IPS-20b (cell line): ENCODE data around the gene THY1.

Experiments used
- H3K27ac ChIP-seq: one replicate; pipeline ENCODE4 v1.5.1; 2013; ENCODE audit warnings: low read length
- H3K27me3 ChIP-seq: 2 replicates; pipeline ENCODE4 v1.6.1; 2013; ENCODE audit warnings: mild to moderate bottlenecking, low read length, inconsistent platforms; ENCODE audit not compliant: insufficient read depth
- H3K36me3 ChIP-seq: 2 replicates; pipeline ENCODE4 v1.6.1; 2013; ENCODE audit warnings: low read depth, mild to moderate bottlenecking, inconsistent platforms, low read length, moderate library complexity; ENCODE audit not compliant: insufficient read depth
- H3K4me1 ChIP-seq: 2 replicates; pipeline ENCODE4 v1.6.1; 2013; ENCODE audit warnings: mild to moderate bottlenecking, control low read depth, inconsistent platforms, low read length, moderate library complexity; ENCODE audit not compliant: insufficient read depth
- H3K4me3 ChIP-seq: 2 replicates; pipeline ENCODE4 v1.5.1; 2013; ENCODE audit warnings: mild to moderate bottlenecking, low read length, inconsistent platforms
- H3K9ac ChIP-seq: 2 replicates; pipeline ENCODE4 v1.6.1; 2013; ENCODE audit warnings: low read depth, mild to moderate bottlenecking, inconsistent platforms, low read length, moderate library complexity
- H3K9me3 ChIP-seq: 2 replicates; pipeline ENCODE4 v1.6.1; 2013; ENCODE audit warnings: mild to moderate bottlenecking, low read depth, low read length, inconsistent platforms; ENCODE audit not compliant: insufficient read depth

Gene THY1

GRCh38 chr11:119371778-119372182 lies 51.2 kb downstream of the THY1 start:
- Histone ChIP-seq H3K36me3 (no peaks in the 10 kb centered on the region), H3K27ac (no peak overlapping the region), H3K9ac (no peak overlapping the region), H3K4me1 (peaks cover 27% of the 10 kb centered on the region; the same call in 1 of the 2 replicates), H3K9me3 (no peaks in the 10 kb centered on the region), H3K4me3 (no peak overlapping the region), H3K27me3 (peaks cover 7% of the 10 kb centered on the region)

GRCh38 chr11:119371067-119371601 lies 51.8 kb downstream of the THY1 start:
- Histone ChIP-seq H3K36me3 (no peaks in the 10 kb centered on the region), H3K4me1 (peaks cover 23% of the 10 kb centered on the region; the same call in 1 of the 2 replicates), H3K9me3 (no peaks in the 10 kb centered on the region), H3K4me3 (no peak overlapping the region), H3K9ac (no peak overlapping the region), H3K27ac (no peak overlapping the region), H3K27me3 (peaks cover 11% of the 10 kb centered on the region)

- no peaks in the 10 kb centered on the region for H3K36me3 ChIP-seq
- H3K9ac ChIP-seq = no peak overlapping the region
- peaks cover 19% of the 10 kb centered on the region; the same call in 1 of the 2 replicates for H3K4me1 ChIP-seq
- H3K9me3 ChIP-seq = no peaks in the 10 kb centered on the region
- no peak overlapping the region for H3K27ac ChIP-seq
- no peak overlapping the region for H3K4me3 ChIP-seq
- peaks cover 13% of the 10 kb centered on the region for H3K27me3 ChIP-seq
These were observed 52.4 kb downstream of the THY1 start for GRCh38 chr11:119370486-119371046.

- Histone ChIP-seq H3K4me1 (peaks cover 12% of the 10 kb centered on the region), H3K27me3 (peaks cover 25% of the 10 kb centered on the region), H3K4me3 (no peak overlapping the region), H3K27ac (no peak overlapping the region), H3K9ac (no peak overlapping the region), H3K9me3 (no peaks in the 10 kb centered on the region), H3K36me3 (no peaks in the 10 kb centered on the region)
These were observed 53.6 kb downstream of the THY1 start for GRCh38 chr11:119369132-119369925.

GRCh38 chr11:119368121-119369034 lies 54.6 kb downstream of the THY1 start:
- Histone ChIP-seq H3K27ac (no peak overlapping the region), H3K27me3 (peaks cover 33% of the 10 kb centered on the region), H3K9ac (no peak overlapping the region), H3K4me3 (no peak overlapping the region), H3K4me1 (peaks cover 11% of the 10 kb centered on the region), H3K9me3 (no peaks in the 10 kb centered on the region), H3K36me3 (no peaks in the 10 kb centered on the region)

- no peak overlapping the region for H3K4me3 ChIP-seq
- H3K9me3 ChIP-seq = no peaks in the 10 kb centered on the region
- H3K4me1 ChIP-seq = peaks cover 11% of the 10 kb centered on the region
- H3K27me3 ChIP-seq = peaks cover 40% of the 10 kb centered on the region
- H3K27ac ChIP-seq = no peak overlapping the region
- no peak overlapping the region for H3K9ac ChIP-seq
- no peaks in the 10 kb centered on the region for H3K36me3 ChIP-seq
These were observed 55.3 kb downstream of the THY1 start for GRCh38 chr11:119367661-119368120.
